ENCODE results near the gene GVQW3. TPM values are rescaled to one million over a fixed set of nuclear protein-coding genes. Genes with fewer than 3 reads are reported as not detected.

The GVQW3 gene
- total and polyA plus RNA-seq, 7 donors: 0.41 to 4.7 (median 1.8) TPM

- WGBS, 2 donors: 20 to 66% methylated on average over 1 of the region's 1 CpG
- TF ChIP-seq POLR2AphosphoS5 (IDR thresholded peaks at IDR 0.05): no peak
- no peak for TF ChIP-seq EP300 (IDR thresholded peaks at IDR 0.05)
- no peak for TF ChIP-seq POLR2A (IDR thresholded peaks at IDR 0.05)
These were observed 12.6 kb upstream of the GVQW3 start for GRCh38 chr11:76368490-76368889.

GRCh38 chr11:76369406-76369805 is 11.7 kb upstream of the GVQW3 start:
- TF ChIP-seq POLR2A (IDR thresholded peaks at IDR 0.05) (no peak), CTCF (IDR thresholded peaks at IDR 0.05) (no peak)
- no peak overlapping the region for H3K27ac ChIP-seq
- no peaks in the 10 kb centered on the region for H3K9me3 ChIP-seq
- peaks cover 0 to under 1% (median 0%) of the 10 kb centered on the region in 4 donors for H3K36me3 ChIP-seq
- no peaks in the 10 kb centered on the region for H3K27me3 ChIP-seq
- peaks cover 0 to 12% (median 7%) of the 10 kb centered on the region in 4 donors for H3K4me1 ChIP-seq
- no peak for DNase-seq
- intact Hi-C loops (cut with DNase I): no loop called here
- 22 to 70% methylated on average over 6 of the region's 6 CpGs for WGBS, 2 donors
- H3K4me3 ChIP-seq: no peak overlapping the region

More at GRCh38 chr11:76368490-76368889, 12.6 kb upstream of the GVQW3 start:
- no peak for DNase-seq
- H3K27ac ChIP-seq: no peak overlapping the region
- H3K4me1 ChIP-seq: peaks cover 0 to 12% (median 7%) of the 10 kb centered on the region in 4 donors
- no peaks in the 10 kb centered on the region for H3K27me3 ChIP-seq
- H3K4me3 ChIP-seq: no peak overlapping the region
- intact Hi-C loops (cut with DNase I): no loop called here
- no peaks in the 10 kb centered on the region for H3K9me3 ChIP-seq
- H3K36me3 ChIP-seq: peaks cover 0 to 8% (median 0%) of the 10 kb centered on the region in 4 donors

GRCh38 chr11:76371170-76371569 is 10.0 kb upstream of the GVQW3 start:
- TF ChIP-seq CTCF (IDR thresholded peaks at IDR 0.05) (no peak), EP300 (IDR thresholded peaks at IDR 0.05) (no peak), POLR2AphosphoS5 (IDR thresholded peaks at IDR 0.05) (no peak), POLR2A (IDR thresholded peaks at IDR 0.05) (no peak)
- Histone ChIP-seq H3K36me3 (no peaks in the 10 kb centered on the region), H3K9me3 (no peaks in the 10 kb centered on the region), H3K27me3 (no peaks in the 10 kb centered on the region), H3K27ac (no peak overlapping the region), H3K4me3 (no peak overlapping the region), H3K4me1 (peaks cover 0 to 26% (median 14%) of the 10 kb centered on the region in 4 donors)
- DNase-seq: no peak
- intact Hi-C loops (cut with DNase I): no loop called here
- 3 to 26% methylated on average over 3 of the region's 3 CpGs for WGBS, 2 donors

- no peak for TF ChIP-seq EP300 (IDR thresholded peaks at IDR 0.05)
- no peak for TF ChIP-seq CTCF (IDR thresholded peaks at IDR 0.05)
- no peak for TF ChIP-seq POLR2AphosphoS5 (IDR thresholded peaks at IDR 0.05)
- TF ChIP-seq POLR2A (IDR thresholded peaks at IDR 0.05): no peak
- 18 to 61% methylated on average over 7 of the region's 7 CpGs for WGBS, 2 donors
- H3K9me3 ChIP-seq: no peaks in the 10 kb centered on the region
- H3K27me3 ChIP-seq: no peaks in the 10 kb centered on the region
- no peak for DNase-seq
- no peak overlapping the region for H3K27ac ChIP-seq
- peaks cover 0 to 42% (median 27%) of the 10 kb centered on the region in 4 donors for H3K4me1 ChIP-seq
- H3K36me3 ChIP-seq: no peaks in the 10 kb centered on the region
- intact Hi-C loops (cut with DNase I): no loop called here
- H3K4me3 ChIP-seq: no peak overlapping the region
These were observed 4.2 kb upstream of the GVQW3 start for GRCh38 chr11:76376746-76377558.

- peaks cover 0 to 55% (median 35%) of the 10 kb centered on the region in 4 donors for H3K4me1 ChIP-seq
- H3K36me3 ChIP-seq: peaks cover 0 to 3% (median 0%) of the 10 kb centered on the region in 4 donors
- peak overlapping the region in 3 of 4 donors; percentile 82 to 86 (median 86) for H3K27ac ChIP-seq
- no peak for DNase-seq
- 6 to 35% methylated on average over 6 of the region's 6 CpGs for WGBS, 2 donors
- TF ChIP-seq POLR2A (IDR thresholded peaks at IDR 0.05) (no peak), EP300 (IDR thresholded peaks at IDR 0.05) (no peak), POLR2AphosphoS5 (IDR thresholded peaks at IDR 0.05) (no peak), CTCF (IDR thresholded peaks at IDR 0.05) (no peak)
- intact Hi-C loops (cut with DNase I): loop anchor here (2.0 kb wide), 1 partner anchor 145 kb away; no protein-coding TSS in a partner anchor
- H3K9me3 ChIP-seq: no peaks in the 10 kb centered on the region
- H3K4me3 ChIP-seq: peak overlapping the region; percentile 69 to 92 (median 86)
- no peaks in the 10 kb centered on the region for H3K27me3 ChIP-seq
These were observed 1.3 kb upstream of the GVQW3 start for GRCh38 chr11:76379807-76380158.

Measured in sigmoid colon (tissue), 7 donors.